ENCODE results near the gene EMC8. TPM values are rescaled to one million over a fixed set of nuclear protein-coding genes. Genes with fewer than 3 reads are reported as not detected.

Gene EMC8
- total RNA-seq, 2 donors from 2014 or later: 60.1 to 67.6 TPM

GRCh38 chr16:85770741-85771140 lies 28.6 kb downstream of the EMC8 start:
- H3K4me1 Mint-ChIP-seq: peaks cover 9% of the 10 kb centered on the region

GRCh38 chr16:85768199-85768598 lies 31.1 kb downstream of the EMC8 start:
- Mint-ChIP-seq H3K4me3 (no peak overlapping the region), H3K9me3 (no peaks in the 10 kb centered on the region), H3K27ac (peak overlapping the region; percentile 78), H3K4me1 (peaks cover 9% of the 10 kb centered on the region), H3K36me3 (ENCODE audit: low read depth) (peaks cover 24% of the 10 kb centered on the region), H3K27me3 (ENCODE audit: insufficient read depth) (peaks cover 2% of the 10 kb centered on the region)
- peak; percentile 61 for DNase-seq
- Histone ChIP-seq H3K9ac (ENCODE audit: extremely low read depth, low read length, poor library complexity, severe bottlenecking) (no peak overlapping the region), H3K36me3 (ENCODE audit: control insufficient read depth, insufficient read depth, low read length) (peaks cover 7% of the 10 kb centered on the region), H3K4me1 (ENCODE audit: control insufficient read depth, insufficient read depth, low read length) (peaks cover 5% of the 10 kb centered on the region), H3K27me3 (ENCODE audit: control insufficient read depth, insufficient read depth, low read length, poor library complexity, severe bottlenecking) (no peaks in the 10 kb centered on the region), H3K4me3 (ENCODE audit: low read length) (no peak overlapping the region), H3K9me3 (ENCODE audit: control insufficient read depth, low read length) (no peaks in the 10 kb centered on the region), H3K27ac (ENCODE audit: low read depth, low read length) (no peak overlapping the region)
- TF ChIP-seq CTCF (conservative IDR thresholded peaks at IDR 0.05): no peak
- 60 to 80% methylated on average over 1 to 2 of the region's 2 CpGs for WGBS, 2 experiments (ENCODE audit: insufficient coverage in 1 of 2, insufficient read length in 1 of 2)

More at GRCh38 chr16:85770741-85771140, 28.6 kb downstream of the EMC8 start:
- H3K36me3 Mint-ChIP-seq (ENCODE audit: low read depth): peaks cover 37% of the 10 kb centered on the region
- H3K9me3 ChIP-seq (ENCODE audit: control insufficient read depth, low read length): no peaks in the 10 kb centered on the region
- H3K27ac Mint-ChIP-seq: no peak overlapping the region
- H3K27ac ChIP-seq (ENCODE audit: low read depth, low read length): no peak overlapping the region
- no peaks in the 10 kb centered on the region for H3K9me3 Mint-ChIP-seq
- DNase-seq: no peak
- WGBS, 2 experiments (ENCODE audit: insufficient coverage in 1 of 2, insufficient read length in 1 of 2): 92 to 96% methylated on average over 4 to 6 of the region's 6 CpGs
- no peaks in the 10 kb centered on the region for H3K27me3 ChIP-seq (ENCODE audit: control insufficient read depth, insufficient read depth, low read length, poor library complexity, severe bottlenecking)
- H3K27me3 Mint-ChIP-seq (ENCODE audit: insufficient read depth): peaks cover 2% of the 10 kb centered on the region
- H3K9ac ChIP-seq (ENCODE audit: extremely low read depth, low read length, poor library complexity, severe bottlenecking): no peak overlapping the region
- no peak overlapping the region for H3K4me3 ChIP-seq (ENCODE audit: low read length)
- peaks cover 5% of the 10 kb centered on the region for H3K4me1 ChIP-seq (ENCODE audit: control insufficient read depth, insufficient read depth, low read length)
- TF ChIP-seq CTCF (conservative IDR thresholded peaks at IDR 0.05): no peak
- no peak overlapping the region for H3K4me3 Mint-ChIP-seq
- peaks cover 11% of the 10 kb centered on the region for H3K36me3 ChIP-seq (ENCODE audit: control insufficient read depth, insufficient read depth, low read length)

- DNase-seq: no peak
- H3K9me3 Mint-ChIP-seq: no peaks in the 10 kb centered on the region
- TF ChIP-seq CTCF (conservative IDR thresholded peaks at IDR 0.05): no peak
- Histone ChIP-seq H3K36me3 (ENCODE audit: control insufficient read depth, insufficient read depth, low read length) (peaks cover 7% of the 10 kb centered on the region), H3K9ac (ENCODE audit: extremely low read depth, low read length, poor library complexity, severe bottlenecking) (no peak overlapping the region), H3K9me3 (ENCODE audit: control insufficient read depth, low read length) (no peaks in the 10 kb centered on the region), H3K27me3 (ENCODE audit: control insufficient read depth, insufficient read depth, low read length, poor library complexity, severe bottlenecking) (no peaks in the 10 kb centered on the region), H3K4me3 (ENCODE audit: low read length) (no peak overlapping the region), H3K4me1 (ENCODE audit: control insufficient read depth, insufficient read depth, low read length) (peaks cover 5% of the 10 kb centered on the region), H3K27ac (ENCODE audit: low read depth, low read length) (no peak overlapping the region)
- peaks cover 21% of the 10 kb centered on the region for H3K36me3 Mint-ChIP-seq (ENCODE audit: low read depth)
- 83 to 85% methylated on average over 1 to 8 of the region's 8 CpGs for WGBS, 2 experiments (ENCODE audit: insufficient coverage in 1 of 2, insufficient read length in 1 of 2)
- no peak overlapping the region for H3K27ac Mint-ChIP-seq
- H3K4me1 Mint-ChIP-seq: peaks cover 9% of the 10 kb centered on the region
- peaks cover 2% of the 10 kb centered on the region for H3K27me3 Mint-ChIP-seq (ENCODE audit: insufficient read depth)
- H3K4me3 Mint-ChIP-seq: no peak overlapping the region
These were observed 31.8 kb downstream of the EMC8 start for GRCh38 chr16:85767531-85767930.

Data from endodermal cell (in vitro differentiated cells).